ENCODE data around the gene FAM170B. TPM values are rescaled to one million over a fixed set of nuclear protein-coding genes. Genes with fewer than 3 reads are reported as not detected.

Gene FAM170B
- polyA plus RNA-seq, 5 donors = not detected

DNA sequence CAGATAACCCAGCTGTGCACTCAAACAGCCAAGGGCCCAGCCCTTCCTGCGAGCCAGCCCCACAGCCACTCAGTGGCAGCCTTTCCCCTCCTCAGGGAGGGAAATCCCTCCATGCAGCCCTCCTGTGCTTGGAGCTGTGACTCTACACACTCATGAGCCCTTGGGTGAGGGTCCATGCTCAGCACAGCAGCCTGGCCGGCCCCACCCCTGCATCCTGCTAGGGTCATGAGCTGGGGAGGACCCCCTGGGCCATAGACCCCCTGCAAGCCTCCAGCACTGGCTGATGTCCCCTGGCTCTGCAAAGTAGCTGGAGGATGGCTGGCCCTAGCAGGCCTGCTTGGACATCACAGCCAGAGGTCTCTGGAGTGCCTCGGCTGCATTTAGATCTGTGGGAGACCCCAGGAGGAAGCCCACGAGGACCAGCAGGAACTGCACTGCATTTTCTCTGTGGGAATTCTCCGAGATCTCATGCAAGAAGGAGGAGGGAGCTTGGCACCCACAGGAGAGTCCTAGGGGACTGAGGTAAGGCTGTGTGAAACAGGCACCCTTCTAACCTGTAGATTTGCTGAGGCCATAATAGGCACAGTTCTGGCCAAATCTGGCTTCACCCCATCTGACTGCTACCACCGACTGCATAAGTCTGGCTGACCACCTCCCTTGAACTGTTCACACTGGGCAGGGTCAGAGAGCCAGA is 37.0 kb upstream of the FAM170B start:
- no peak for DNase-seq

DNA sequence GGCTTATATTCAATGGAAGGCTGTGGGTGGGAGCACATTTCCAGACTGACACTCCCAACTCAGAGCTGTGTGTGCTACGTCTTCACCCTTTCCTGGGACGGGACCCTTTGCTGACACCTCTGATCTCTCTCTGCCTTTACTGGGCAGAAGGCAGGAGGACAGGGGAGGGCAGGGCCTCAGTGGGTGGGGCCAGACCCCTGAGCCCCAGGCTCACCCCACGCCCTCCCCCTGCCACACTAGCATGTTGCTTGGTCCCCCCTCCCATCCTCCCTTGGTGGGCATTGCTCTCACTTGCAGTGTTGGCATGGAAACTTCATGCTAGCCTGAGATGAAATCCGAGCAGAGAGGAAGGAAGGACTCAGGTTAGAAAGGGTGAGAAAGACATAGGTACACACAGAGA is 36.0 kb upstream of the FAM170B start:
- no peak for DNase-seq

DNA sequence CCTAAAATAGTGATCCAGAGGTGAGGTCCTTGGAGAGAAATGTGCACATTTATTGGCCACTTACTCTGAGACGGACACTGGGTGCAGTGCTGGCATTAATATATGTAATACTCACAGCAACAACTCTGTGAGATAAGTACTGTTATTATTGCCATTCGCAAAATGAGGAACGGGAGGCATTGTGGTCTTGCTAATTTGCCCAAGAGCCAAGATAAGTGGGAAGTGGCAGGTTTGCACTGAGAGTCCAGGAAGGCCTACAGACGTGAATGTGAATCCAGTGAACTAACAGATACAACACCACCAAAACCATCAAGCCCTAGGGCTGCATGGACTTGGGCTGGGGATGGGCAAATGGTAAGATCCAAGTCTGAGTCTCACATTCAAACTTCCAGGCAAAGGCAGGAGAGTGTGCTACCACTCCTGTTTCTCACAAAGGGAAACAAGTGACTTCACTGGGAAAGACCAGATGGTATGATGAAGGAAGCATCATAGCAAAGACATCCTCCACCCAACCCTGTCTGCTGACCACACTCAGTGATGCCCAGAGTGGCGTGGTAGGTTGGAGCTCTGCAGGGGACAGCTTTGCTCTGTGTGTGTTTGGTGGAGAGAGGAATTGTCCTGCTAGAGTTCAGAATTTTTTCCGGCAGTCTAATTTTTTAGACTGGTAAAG is 35.1 kb upstream of the FAM170B start:
- no peak for DNase-seq

DNA sequence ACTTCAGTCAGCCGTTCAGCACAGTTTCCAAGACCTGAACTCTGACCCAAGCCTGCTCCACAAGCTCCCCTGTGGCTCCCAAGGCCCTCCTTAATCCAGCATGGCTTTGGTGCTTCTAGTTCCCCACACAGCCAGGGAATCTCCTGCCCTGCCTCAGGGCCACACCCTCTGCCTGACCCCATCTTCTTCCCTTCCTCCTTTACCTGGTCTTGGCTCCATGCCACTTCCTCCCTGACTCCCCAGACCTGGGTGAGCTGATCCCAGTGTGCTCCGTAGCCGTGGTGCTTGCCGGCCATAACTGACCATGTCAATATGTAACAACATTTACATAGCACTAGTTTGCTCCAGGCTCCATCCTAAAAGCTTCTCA is 34.3 kb upstream of the FAM170B start:
- DNase-seq = no peak

DNA sequence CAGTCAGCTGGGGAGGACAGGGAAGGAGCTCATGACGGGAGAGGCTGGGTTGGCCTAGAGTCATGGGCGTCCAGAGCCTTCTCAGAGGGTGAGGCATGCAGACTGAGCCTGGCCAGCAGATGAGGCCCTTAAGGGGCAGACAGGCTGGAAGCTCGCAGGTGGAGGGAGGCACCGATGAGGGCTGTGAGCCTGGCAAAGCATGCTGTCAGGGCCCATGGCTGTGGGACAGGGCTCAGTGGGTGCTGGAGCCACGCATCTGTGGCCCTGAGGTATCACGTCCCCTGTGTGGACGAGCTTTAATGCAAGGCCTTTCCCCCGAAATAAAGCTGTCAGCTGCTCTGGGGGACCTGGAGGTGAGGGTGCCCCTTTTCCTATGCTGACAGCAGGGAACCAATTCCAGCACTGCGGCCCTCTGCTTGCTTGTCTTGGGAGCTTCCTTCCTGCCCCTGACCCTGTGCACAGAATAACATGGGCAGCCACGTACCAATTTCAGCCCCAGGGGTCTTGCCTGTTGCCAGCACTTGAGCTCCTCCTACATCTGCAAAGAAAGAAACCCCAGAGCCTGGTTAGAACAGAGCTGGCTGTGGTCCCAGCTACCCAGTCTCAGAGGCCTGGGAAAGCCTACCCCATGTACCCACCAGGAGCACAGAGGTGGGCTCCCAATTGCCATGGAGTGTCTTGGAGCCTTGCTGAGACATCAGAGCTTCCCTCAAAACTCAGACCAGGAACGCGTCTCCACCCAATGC is 33.8 kb upstream of the FAM170B start:
- no peak for DNase-seq

DNA sequence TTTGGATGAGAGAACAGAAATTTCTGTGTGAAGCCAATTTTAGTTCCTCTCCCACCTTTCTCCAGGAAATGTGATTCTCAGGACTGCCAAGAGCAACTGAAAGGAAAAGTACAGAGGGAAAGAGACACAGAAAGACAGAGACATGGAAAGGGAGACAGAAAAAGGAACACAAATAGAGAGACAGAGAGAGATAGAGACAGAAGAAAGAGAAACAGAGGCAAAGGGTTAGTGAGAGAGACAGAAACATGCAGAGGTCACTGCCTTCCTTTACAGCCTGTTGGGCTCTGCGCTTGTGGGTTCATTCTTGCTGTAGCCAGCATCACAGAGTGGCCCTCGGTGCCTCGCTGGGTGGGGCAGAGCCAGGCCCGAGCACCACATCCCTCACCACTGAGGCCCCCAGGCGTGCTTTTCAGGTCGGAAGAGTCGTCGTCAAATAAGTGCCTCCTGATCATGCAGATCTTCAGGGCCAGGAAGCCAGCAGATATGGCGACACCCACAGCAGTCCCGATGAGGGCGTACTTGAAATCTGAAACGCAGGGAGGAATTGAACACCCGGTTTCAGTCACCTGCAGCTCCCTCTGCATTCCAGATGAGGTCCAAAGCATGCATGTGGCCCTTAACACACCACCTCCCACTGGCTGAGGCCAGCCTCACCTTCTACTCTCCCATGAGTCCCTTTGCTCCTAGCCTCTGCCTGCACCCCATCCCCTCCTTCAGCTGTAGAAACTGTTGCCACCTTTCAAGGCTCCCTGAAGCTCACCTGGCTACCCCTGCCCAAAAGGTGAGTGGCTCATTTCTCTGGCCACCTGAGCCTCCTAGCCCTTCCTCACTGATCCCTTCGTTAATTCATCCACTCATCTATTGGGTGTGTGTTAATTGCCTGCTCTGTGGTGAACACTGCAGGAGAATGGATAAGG is 32.9 kb upstream of the FAM170B start:
- no peak for DNase-seq

DNA sequence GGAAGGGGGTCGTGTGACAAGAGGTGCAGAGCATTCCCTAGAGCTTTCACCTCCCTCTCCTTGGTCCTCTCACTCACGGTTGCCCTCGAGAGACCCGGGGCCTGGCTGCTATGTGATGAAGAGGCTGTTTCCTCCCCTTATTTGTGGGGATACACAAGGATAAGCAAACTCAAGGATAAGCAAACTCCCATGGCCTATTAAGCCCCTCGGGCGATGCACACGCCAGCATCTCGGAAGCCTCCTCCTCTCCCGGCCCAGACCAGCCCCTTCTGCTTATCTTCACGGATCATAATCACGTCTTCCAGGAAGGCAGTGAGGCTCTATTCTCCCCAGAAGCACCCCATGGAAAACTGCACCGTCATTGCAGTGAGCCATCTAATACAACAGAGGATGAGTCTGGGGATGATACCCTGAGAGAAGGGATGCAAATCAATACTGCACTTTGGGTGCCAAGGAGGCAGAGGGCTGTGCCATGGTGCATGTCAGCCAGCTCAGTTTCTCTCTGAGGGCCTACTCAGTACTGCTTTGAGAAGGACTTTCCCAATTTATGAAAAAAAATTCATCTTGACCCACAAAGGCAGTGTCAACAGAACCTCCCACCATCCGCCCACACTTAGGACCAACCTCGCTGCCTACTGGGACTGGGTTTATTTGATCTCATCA is 32.1 kb upstream of the FAM170B start:
- no peak for DNase-seq

DNA sequence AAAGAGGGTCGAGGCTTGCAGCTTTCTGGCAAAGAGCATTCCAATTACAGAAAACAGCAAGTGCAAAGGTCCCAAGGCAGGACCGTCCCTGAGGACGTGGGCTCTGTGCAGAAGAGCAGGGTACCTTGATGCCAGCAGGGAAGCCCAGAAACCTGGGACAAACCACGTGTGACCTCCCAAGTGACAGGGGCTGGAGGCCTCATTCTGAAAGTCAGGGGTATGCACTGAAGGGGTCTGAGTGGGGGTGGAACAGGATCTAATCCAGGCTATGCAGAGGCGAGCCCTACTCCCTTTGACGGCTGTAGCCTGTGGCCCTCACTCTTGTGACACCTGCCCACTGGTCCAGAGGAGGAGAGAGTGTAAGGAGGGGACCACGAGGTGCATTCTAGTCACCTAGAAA is 31.4 kb upstream of the FAM170B start:
- no peak for DNase-seq

DNA sequence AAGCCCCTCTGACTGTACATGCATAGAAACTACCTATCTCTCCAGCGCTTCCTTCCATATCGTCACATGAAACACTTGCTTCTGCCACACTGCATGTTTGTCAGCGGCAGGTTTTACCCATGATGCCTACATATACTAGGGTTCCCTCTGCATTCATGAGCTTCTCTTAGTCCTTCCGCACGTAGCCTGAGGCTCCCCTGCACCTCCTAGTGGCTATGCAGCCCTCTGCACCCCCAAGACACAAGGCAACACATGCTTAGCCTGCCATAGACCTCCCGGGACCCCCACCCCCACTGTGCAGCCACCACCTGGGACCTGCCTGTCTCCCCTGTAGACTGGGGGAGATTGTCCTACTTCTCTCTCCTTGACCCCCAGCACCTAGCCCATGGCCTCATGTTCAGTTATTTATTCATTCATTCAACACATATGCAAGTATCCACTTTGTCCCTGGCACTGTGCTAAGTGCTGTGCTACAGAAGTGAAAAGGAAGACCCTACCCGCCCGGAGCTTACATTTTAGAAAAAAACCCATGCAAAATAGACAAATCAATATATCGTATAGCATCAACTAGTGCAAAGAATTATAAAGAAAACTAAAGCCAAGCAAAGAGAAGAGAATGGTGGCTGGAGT is 30.9 kb upstream of the FAM170B start:
- peak in 1 of 2 donors; percentile 42 for DNase-seq

DNA sequence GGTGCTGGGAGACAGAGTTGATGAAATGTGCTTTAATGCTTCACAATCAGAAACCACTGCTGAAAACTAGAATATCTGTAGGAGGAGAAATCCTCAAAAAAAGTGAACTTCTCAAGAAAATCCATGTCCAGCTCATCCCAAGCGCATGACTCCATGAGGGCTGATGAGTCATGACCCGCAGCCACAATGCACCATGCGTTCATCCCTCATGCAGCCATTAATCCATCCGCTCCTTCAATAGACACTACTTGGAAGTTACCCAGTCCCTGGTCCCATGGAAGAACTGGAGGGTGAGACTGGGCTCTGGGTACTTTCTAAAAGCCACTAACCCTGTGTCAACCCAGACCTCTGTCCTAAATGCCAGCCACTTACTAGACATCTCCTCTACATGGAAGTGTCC is 29.9 kb upstream of the FAM170B start:
- DNase-seq = no peak

DNA sequence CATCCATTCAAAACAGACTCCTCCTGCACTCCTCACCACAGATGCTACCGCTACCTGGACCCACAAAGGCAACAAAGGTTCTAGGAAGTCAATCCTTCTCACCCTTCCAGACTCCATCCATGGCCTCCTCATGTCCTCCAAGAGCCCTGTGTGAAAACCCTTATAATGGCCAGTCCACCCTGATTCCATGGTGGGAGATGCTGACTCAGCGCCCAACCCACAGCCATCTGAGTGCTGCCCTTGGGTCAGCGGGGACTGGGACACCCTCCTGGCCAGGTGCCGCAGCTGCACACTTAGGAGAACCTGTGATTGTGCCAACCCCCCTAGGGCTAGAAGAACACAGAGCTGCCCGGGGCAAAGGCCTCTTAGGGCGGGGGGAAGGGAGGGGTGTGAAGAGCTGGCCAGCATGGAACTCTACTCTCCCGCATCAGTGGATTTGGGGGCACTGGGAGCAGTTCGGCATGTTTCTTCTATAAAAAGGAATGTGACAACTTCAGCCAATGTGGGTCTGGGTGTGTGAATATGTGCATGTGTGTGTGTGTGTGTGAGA is 29.0 kb upstream of the FAM170B start:
- no peak for DNase-seq

DNA sequence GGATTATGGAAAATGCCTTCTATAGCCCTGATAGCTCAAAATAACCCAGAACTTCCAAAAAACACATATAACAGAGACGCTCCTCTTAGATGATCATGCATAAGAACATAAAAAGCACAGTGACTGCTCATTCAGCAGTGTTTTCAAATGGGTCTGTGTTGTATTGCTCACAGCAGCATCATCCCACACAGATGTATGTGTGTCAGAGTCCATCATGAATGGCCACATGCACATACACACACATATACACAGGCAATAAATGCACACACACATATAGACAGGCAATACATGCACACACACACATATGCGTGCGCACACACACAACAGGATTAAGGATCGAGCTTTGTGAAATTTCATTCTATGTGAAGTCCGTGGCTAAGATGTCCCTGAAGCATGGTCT is 28.2 kb upstream of the FAM170B start:
- DNase-seq = no peak

DNA sequence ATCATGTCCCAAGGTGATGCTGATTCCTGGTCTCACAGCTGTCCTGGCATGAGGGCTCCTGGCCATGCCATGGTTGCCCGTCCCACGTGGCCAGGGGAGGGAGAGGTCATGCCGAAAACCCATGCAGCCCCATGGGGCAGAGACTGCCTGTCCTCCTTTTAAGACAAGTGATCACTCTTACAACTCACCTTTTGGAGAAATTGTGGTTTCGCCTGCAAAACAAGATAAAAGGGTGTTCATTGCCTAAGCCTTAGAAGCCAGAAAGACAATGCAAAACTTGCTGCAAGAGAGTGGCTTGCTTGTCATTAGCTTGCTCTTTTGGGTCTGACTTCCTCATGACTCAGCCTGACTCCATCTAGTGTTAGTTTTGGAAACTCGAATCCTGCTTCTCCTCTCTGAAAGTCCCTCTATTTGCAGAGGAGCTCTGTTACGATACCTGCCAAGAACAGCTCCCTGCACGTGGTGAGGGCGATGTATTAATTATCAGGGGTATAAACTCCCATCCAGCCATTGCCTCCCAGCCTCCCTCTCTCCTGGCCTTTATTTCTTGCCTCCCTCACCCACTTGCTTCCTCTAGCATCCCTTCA is 27.7 kb upstream of the FAM170B start:
- DNase-seq = no peak

DNA sequence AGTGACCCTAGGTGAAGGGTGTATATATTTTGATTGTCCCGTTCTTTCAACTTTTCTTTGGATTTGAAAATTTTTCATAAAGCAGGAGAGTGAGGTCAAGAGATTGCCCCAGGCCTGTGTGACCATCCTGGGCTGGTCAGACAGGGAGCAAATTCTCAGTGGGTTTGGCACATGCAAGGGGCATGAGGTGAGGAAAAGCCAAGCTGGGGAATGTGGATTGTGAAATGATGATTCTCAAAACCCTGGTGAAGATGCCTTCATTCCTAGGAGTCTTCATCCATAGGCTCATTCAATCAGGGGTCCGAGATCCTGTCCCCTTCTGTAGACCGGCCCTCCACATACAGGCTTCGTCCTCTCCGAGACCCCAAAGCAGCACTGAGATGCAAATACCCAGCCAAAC is 27.0 kb upstream of the FAM170B start:
- no peak for DNase-seq

DNA sequence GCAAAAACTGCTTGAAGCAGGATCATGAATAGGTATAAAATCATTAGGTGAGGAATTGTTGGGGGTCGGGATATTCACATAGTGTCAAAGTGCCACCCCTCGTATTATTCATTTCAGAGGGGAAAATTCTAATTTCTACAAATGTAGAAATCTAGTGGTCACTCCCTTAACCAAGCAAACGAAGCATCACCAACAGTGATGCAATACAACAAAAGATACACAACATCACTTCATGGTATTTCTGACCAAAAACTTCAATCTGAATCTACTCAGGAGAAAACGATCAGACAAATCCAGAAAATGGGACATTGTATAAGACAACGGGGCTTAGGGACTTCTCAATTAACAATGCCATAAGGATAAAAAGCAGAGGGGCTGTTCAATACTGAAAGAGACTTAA is 26.3 kb upstream of the FAM170B start:
- no peak for DNase-seq

DNA sequence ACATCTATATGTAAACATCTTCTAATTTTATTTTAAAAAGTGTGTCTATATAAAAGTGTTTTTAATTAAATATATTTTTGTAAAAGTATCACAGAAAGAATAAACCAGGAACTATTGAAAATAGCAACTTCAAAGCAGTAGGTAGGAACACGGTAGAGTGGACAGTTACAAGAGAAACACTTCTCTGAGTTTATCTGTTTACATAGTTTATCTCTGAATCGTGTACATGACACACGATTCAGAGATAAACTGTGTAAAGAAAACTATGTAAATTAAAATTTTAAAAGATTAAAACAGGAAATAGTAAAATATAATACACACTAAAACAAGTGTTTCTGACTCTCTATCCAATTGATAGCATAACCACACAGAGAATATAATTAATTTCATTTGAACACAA is 25.1 kb upstream of the FAM170B start:
- DNase-seq = no peak

DNA sequence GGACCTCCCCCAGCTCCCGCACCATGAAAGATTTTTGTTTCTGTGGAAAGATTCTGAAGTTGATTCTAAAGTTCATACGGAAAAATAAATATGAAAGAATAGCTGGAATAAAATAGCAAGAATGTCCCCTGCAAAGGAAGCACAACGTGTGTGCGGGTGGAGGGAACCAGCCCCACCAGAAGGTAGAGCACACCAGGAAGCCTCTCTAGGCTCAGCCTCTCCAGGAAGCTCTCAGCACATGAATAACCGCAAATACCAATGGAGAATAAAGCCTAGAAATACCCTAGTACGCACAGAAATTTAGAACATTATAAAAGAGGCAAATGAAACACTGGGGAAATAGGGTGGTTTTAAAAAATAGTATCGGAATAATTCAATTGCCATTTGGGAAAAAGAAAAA is 24.6 kb upstream of the FAM170B start:
- DNase-seq = no peak

DNA sequence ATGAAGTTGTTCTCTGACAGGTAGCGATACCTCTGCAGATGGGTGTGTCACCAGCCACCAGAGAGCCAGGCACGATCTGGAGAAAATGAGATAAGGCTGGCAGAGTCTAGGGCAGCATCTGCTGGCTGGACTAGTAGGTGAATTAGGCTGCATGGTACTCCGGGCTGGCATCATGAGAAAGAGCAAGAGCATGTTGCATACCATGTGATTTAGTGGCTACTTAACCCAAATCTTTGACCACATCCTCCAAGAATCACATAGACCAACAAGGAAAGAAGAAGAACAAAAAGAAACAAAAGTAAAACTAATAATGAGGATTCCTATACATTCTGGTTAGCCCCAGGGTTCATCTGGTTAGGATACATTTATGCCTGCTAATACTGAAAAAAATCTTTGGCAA is 23.4 kb upstream of the FAM170B start:
- no peak for DNase-seq

DNA sequence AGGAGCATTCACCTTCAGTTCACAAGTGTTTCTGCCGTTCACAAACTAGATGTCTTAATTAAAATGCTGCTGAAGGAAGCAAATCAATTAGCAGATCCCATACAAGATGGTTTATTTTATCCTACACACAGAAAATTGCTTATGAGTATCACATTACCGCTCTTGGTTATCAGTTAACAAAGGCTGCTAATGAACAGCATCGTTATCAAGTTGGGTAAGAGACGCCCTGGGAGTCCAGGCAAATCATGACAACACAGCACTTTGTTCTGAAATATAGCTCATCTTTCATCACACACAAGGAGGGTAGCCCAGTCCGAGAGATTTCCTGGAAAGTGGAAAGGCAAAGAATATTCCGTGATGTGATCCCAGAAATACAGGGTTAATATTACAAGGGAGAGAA is 20.8 kb upstream of the FAM170B start:
- no peak for DNase-seq

DNA sequence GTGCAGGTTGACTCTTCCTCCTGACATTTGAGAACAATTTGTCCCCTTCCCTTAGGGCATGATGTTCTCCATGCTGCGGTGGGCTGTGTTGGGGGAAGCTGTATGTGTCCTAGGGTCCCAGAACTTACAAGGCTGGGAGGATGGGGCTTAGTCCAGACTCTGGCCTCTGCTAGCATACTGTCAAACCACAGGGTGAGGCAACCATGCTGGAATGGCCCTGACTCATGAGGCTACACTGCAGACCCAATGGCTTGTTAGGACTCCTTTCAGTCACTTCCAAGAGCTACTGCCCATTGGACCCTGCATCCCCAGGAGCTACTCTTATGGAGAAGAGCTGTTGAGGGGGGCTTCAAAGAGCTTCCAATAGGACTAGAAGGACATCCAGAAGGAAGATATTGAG is 20.1 kb upstream of the FAM170B start:
- DNase-seq = no peak

Data from right lung (tissue), 5 donors.